ENCODE measurements around the gene KSR2.
A peak's percentile ranks its signal among the peaks of the same experiment; 100 is the strongest.

KSR2 gene

DNA sequence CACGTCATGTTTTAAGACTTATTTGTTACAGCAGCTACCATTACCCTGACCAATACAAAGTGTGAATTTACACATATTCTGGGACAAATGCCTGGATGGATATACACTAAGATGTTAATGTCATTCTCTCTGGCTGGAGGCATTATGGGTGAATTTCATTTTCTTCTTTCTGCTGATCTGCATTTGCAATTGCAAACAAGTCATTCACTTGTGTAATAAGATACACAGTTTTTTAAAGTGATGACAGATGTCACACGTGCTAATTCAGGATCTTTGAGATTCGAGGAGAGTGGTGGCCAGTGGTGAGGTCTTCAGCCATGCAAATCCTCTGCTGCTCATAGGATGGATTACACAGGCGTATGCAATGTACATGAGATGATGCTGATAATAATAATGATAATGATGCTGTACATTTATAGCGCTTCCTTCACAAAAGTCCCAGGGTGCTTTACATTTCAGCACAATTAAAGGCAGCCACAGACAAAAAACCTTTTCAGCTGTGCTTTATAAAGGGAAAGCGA lies 451.5 kb downstream of the KSR2 start:
- DNase-seq, result no peak

DNA sequence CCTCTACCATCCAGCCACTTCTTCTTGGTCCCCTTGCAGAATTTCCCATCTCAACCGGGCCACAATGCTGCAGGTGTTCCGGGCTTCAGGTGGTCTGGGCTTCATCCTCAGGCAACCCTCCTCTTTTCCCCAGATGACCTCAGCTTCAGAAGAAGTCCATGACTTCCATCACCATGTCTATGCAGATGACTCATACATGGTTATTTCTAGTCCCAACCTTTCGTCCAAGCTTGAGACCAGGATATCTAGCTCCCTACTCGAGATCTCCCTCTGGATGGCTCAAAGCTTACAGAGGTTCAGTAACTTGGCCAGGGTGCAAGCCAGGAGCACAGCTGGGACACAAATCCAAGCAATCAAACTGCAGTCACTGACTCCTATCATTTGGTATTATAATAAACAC lies 452.8 kb downstream of the KSR2 start:
- DNase-seq, result no peak

DNA sequence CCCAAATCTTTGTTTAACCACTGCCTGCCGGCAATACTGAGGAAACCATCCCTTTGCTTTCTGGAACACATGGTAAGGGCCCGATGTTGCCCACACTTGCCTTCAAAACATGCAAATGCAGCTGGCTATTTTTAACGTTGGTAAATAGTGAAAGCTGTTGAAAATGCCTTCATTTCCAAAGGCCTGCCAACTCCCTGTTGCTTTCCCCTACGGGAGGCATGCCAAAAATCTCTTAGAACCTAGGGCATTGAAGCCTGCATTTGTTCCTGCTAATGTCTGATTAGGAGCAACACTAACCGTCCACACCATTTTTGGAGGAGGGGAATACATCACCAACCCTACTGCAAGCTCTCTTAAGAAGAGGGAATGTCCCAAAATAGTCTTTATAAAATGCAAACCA lies 454.8 kb downstream of the KSR2 start:
- peak; percentile 64 for DNase-seq

DNA sequence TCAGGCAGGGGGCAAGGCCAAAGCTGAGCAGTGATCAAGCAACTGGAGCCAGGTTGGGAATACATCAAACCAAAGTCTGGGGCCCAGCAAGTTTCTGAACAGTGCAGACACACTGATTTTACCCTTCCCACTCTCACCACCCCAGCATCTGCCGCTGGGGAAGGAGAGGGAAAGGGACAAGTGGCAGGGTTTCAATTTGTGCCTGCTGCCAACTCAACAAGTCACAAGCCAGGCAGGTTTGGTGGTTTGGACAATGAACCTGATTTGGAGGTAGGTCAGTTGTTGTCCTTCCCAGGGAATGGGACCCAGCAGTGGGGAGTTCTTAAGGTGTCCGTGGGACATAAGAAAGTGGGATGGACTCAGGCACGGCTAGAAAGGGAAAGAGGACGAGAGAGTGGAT lies 455.4 kb downstream of the KSR2 start:
- no peak for DNase-seq

DNA sequence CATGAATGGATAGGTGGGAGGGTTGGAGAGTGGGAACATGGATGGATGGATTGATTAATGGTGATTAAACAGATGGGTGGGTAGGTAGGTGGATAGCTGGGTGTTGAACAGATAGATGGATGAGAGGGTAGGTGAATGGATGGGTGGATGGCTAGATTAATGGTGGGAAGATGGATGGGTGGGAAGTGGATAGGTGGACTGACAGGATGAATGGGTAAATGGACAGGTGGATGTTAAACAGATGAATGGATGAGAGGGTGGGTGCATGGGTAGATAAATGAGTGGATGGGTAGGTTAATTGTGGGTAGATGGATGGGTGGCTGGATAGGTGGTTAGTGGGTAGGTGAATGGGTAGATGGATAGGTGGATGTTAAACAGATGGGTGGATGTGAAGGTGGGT lies 460.3 kb downstream of the KSR2 start:
- no peak for DNase-seq

DNA sequence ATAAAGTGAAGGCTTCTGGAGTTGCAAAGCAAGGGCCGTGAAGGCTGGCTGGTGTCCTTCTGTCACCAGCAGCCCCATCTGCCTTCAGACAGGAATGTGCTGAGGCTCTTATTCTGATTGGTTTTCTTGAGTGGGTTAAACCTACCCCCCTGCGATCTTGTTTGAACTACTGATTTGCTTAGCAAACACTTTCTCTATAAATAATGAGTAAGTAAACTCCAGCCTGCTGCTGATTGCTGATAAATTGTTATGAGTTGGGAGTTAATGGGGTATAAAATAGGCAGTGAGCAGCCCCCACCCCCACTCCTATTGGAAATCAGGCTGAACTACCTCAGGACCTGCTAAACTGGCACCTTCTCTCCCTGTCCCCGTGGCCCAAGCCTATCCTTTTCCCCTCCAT lies 461.2 kb downstream of the KSR2 start:
- peak; percentile 61 for DNase-seq

DNA sequence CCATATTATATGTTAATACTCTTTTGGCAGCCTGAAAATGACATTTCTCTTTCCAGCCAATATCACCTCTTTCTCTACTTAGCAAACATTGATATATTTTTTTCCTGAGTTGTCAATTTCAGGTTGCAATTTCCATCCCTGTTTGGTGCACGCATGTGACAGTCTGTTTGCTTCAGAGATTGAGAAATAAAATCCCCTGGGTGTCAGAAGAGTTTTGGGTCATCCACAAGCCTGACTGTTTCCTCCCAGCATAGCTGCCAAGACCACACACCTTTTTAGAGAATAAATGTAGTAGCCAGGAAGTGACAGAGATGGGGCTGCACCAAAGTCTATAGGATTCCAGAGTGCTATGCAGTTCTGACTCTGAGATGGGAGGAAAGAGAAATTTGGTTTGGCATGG lies 462.5 kb downstream of the KSR2 start:
- no peak for DNase-seq

DNA sequence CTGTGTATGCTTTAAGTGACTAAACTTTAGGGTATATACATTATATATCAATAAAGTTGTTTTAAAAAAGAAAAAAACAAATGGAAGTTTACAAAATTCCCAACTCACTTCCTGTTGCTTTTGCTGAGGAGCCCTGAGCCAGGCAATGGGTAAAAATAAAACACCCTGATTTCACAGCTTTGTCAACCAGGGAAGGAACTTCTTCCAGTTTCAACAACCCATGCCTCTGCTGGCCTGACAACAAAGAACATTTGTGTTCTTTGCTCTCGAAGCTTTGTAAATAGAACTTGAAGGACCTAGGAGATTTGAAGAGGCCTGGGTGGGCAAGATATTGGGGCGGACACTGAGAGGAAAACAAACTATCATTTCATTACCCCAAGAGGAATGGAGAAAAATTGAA lies 466.2 kb downstream of the KSR2 start:
- peak; percentile 89 for DNase-seq

DNA sequence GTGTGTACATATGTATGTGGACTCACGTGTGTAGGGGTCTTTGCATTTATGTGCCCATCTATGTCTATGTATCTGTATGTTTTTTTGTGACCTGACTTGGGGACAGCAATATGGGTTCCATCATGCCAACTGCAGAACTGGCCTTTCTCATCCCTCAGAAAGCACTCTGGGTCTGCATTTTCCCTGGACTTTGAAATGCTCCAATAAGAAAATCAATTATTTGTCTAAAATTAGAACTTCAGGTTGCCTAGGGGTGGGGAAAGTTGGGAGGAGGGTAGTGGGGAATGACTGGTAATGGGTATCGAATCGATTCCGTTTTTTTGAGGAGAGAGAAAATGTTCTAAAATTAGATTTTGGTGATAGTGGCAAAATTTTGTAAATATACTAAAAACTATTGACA lies 466.6 kb downstream of the KSR2 start:
- no peak for DNase-seq

DNA sequence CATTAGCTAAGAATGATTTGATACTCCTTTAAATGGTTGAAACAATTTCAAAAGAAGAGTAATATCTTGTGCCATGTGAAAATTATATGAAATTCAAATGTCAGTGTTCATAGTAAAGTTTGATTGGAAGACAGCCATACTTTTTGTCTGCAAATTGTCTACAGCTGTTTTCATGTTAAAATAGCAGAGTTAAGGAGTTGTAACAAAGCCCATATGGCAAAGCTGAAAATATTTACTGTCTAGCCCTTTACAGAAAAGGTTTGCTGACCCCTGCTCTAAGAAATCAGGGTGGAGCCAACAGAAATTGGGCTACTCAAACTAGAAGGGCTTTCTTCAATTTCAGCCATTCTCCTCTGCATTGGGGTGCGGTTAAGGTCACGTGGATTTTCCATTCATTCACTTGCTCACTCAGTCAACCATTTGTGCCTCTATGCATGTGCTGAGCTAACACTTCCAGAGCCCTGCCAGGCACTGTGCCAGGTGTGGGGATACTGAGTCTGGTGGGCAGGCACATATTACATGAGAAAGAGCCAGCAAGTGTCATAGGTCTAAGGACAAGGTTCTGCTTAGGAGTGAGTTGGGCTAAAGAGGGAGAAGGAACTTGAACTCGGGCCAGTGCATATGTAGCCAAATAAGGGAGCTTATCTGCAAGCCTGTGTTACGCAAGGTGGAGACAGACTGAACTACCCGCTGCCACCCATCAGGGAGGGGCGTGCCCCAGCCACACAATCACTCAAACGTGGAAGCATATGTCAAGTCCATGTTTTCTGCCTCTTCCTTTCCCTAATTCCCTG lies 467.5 kb downstream of the KSR2 start:
- no peak for DNase-seq

DNA sequence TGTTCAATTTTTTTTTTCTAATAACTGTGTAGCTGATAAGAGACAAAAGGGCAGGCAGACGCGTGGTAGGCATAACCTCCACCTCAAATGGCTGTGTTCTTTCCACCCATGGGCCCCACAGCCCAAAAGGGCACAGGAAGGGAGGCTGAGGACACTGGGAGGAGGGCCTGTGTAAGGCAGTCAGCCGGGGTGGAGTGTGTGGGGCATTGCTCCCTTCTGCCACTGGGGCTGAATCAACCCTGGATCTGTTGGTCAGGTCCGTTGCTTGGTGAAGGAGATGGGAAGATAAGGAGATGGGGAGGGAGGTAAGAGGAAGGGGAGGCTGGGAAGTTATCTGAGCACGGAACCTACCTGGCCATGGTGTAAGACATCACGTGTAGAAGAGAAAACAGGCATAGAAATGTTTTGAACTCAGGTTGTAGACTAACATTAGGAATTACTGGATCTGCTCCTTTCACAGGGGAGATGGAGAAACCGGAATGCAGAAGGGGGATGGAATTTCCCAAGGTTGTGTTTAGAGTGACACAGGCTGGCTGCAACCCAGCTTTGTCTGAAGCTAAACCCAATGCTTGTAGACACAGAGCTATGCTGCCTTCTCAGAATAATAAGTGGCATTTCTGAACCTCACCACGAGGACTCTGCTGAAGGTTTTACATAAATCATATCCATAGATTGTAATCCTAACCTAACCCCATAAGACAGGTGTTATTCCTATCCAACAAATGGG lies 468.9 kb downstream of the KSR2 start:
- DNase-seq, result no peak

DNA sequence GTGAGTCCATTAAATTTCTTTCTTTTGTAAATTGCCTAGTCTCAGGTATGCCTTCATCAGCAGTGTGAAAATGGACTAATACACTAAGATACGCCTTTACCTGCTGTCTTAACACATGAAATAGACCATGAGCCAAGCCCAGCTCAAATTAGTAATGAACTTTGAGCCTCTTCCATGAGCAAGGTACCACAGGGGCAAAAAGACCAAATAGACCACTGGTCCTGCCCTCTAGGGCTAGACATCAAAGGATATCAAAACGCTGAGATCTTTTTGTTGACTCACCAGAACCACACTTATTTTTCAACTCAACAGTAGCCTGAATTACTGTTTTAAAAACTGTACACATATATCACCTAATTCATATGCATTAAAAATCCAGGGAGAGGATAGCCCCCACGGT lies 469.9 kb downstream of the KSR2 start:
- no peak for DNase-seq

DNA sequence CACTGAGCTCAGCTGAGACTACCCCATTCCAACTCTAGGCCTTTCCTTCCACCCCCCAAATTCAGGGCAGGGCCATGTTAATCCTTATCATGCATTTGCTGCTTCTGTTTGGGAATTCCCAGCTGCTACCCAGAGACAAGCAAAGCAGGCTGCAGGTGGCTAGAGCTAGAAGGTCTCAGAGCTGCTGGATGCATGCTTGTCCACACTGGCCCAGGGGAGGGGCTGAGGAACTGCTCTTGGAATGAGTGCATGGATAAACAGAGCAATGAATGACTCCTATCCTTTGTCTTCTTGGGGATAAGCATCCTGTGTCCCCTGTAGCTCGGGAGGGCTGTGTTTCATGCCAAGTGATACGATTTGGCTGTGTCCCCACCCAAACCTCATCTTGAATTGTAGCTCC lies 470.5 kb downstream of the KSR2 start:
- no peak for DNase-seq

DNA sequence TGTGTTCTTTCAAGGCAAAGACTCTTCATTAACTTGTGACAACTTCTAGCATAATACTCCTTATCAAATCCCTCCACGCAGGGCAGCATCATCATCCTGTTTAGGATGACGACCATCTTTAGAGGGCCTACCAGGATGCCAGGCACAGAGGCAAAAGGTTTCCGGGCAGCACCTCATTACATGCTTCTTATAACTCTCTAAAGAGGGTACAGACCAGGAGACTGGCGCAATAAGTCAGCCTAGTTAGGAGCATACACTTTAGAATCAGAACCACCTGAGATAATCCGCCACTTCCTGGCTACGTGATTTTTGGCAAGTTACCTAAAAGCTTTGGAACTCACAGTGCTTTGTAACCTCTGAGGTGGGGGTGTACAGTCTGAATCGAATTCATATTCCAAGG lies 471.4 kb downstream of the KSR2 start:
- DNase-seq, result no peak

DNA sequence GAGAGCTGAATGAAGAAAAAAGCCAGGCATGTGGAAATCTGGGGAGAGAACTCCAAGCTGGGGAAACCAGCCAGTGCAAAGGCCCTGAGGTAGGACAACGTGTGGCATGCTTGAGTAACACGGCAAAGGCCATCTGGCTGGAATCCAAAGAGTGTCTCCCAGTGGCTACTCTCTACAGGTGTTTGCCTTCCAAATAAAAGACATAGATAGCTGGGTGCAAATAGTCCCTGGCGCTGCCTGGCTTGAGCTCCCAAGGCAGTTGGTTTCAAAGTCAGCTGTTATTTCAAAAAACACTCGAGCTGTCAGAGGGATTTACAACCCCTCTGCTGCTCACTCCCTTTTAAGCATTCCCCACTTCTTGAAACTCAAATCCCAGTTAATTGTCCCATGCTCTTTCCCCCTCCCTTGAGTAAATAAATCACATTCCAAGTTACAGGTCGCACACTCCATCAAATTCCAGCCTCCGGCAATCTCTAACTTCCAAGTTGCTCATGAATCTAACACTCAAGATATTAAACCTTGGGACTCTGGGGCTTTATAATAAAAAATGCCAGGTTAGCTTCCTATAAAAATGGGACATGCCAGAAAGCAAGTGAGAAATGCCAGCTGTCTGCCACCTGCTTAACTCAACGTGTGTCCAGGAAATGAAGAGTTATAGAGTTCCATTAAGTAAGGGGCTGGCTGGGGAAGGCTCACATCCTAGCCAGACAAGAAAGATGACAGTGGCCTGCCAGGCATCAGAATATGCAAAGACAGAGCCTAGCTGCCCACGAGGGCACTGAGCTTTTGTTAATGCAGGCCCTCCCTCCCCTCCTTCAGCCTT lies 473.7 kb downstream of the KSR2 start:
- peak; percentile 82 for DNase-seq

DNA sequence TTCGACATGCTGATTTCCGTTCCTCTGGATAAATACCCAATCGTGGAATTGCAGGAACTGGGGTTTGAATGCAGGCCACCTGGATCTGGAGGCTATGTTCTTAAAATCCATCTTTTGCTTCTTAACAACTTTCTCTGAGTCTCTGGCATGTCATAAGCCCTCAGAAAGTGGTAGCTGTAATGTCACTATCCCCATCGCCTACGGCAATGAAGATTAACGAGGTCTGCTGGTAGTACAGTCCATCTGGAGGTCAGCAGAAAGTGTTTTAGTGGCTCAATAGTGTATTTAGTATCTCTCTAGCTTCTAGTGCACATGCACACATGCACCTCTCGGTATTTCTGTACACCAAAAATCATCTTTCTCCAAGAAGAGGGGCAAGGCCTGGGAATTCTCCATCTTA lies 477.1 kb downstream of the KSR2 start:
- no peak for DNase-seq

DNA sequence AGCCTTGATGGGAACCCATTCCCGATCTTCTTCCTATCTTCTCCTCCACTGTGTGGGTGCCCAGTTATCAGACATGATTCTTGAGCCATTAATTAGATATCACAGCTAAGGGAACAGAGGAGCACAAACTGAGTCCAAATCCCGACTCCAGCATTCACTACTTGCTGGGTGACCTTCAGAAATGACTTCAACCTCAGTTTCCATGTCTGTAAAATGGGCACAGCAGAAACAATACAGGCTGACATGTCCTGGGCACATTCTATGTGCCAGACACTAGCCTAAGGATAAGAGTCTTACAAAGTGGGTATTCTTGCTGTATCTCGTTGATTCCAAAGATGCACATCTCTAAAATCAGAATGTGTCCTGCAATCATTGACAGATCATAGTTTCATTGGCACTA lies 478.7 kb downstream of the KSR2 start:
- no peak for DNase-seq

DNA sequence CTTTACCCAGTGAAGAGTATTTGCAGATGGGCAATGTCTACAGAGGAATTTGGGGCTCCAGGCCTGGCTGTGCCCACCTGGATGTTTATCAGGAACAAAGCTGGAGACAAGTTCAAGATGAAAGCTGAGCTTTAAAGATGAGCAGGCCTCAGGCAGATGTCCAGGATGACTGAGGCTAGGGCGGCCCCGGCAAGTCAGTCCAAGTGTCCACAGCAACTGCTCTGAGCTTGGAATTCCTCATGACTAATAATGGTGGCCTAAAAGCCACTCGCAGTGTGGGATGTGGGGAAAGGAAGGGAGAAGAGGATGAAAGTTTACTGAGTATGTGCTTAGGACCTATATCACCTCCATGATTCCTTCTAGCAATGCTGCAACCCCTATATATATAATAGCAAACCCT lies 479.1 kb downstream of the KSR2 start:
- DNase-seq, result no peak

DNA sequence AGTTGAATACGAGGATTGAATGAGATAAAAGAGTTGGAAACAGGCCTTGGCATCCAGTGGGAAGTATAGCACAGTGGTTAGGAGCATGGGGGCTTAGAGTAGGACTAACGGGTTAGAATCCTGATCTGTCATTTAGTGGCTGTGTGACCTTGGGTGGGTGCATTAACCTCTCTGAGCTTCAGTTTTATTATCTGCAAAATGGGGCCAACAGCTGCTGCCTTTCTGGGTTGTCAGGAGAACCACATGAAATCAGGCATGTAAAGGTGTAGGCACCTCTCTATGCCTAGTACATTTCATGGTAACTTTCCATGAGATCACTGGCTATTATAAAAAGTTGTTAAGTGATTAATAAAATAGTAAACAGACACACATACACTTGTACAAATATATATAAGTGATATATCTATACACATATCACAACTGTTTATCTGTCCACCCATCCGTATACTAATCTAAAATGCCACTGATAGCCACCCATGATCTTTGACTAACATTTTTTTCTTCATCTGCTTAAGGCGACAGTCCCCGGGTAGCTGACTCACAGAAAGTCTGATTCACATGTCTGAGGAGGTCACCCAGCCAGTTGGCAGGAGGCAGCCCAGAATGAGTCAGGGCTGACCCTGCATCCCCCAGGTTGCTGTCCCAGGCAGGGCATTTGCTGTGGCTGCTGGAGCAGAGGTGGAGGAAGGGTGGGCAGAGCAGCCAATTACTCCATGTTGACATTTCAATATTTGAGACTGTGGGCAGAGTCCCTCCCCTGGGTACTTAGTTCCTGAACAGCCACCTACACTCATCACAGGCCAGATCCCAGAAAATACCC lies 481.7 kb downstream of the KSR2 start:
- no peak for DNase-seq

DNA sequence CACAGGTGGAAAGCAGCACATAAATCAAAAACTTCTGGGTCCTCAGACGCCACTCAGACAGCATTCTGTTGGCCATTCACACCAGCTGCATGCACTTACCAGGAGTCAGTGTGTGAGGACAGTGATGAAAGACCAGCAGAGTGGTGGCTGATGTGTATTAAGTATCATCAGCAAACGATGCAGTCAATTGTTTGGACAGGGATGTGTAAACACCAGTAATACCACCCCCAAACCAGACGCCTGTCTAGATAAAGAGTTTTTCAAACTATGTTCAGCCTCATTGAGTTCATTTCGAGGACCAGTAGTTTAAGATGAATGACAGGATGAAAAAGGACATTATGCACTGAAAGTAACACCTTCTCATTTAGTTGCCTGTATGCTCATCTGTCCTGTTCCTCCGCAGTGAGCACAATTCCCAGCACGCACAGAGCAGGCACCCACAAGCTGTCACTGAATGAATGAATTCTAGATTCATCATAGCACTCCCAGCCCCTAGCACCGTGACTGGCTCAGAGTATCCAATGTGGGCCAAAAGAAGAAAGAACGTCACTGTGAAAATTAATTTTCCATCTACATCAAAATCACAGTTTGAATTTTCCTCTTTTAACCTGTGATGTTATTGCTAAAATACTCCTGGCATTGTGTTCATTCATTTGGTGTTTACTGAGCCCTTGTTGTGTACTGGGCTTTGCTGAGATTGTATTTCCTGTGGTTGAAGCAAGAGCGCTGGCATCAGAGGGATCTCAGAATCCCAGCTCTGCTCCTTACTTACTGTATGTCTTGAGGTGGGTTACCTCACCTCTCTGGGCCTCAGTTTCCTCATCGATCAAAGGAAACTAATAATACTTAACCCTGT lies 482.6 kb downstream of the KSR2 start:
- peak; percentile 75 for DNase-seq

DNA sequence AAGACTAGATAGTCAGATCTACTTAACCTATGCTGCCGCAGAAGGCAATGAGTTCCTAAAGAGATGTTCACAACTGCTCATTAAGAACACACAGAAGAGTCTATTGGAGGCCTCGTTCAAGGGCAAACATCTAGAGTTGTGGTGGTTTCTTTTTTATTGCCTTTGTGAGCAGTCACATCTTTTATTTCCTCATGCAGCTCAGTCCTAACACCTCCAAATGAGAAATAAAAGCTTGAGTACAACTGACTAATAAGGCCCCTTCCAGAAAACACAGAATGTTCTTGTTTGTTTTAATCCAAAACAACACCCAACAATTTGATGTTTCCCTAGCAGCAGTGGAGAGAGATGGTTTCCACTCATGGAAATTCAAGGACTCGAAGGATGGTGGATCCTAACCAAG lies 483.9 kb downstream of the KSR2 start:
- DNase-seq, result no peak

DNA sequence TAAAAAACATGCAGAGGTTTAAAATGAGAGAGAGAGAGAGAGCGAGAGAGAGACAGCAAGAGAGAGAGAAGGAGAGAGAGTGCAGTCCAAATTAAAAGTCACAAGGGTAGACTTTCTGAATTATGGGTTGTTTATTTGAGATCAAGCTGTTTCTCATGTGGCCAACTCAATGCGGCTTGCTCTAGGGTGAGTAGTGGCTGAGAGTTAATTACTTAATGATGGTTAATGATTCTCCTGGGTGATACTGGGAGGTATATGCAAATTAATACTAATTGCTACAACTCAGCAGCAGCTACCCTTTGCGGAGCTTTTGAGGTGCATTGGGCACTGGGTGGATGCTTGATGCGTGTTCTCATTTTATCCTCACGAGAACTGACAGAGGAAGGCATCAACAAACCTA lies 485.3 kb downstream of the KSR2 start:
- DNase-seq, result no peak
